Stimulated activated naive CD4-positive, alpha-beta T cell (primary cell): Measurements from ENCODE around the gene IFIT1.
"Not testable (repeated sequence)": the region's sequence is repeated elsewhere in the genome, so short reads cannot be mapped to it uniquely, and the experiment has no call there.

Experiments used
- DNase-seq, 6 experiments: peaks; one replicate each; lab custom pipeline; 2025; lab: John Stamatoyannopoulos, UW

The IFIT1 gene

DNA sequence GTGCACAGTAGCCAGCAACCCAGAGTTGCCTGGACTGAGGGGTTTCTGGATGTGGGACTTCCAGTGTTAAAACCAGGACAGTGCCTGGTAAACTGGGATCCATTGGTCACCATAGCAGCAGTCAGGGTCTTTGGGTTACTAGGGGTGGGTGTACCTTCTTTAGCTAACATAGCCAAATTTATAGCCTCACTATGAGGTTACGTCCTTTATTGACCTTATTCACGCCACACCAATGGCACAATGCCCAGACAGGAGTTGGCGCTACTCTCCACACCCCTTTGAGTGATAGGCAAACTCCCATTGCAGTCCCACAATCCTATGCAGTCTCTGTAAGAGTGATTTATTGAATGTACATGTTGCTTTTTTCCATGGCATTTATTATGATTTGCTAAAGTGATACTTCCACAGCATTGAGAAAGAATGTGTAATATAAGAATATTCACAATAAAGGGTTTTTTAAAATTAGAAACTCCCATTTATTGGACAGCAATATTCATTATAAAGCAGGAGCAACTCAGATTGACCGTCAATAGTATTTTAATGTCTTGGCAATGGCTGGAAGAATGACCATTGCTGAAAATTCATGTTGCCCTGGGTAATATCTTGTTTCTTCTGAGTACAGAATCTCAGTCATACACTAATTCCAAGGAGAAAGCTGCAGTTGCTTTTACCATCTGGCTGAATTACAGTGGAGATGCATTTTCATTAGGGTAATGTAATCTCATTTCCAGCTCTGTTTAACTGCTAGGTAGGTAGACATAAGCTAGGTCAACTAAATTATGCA, 48.0 kb downstream of the IFIT1 start:
- no peak for DNase-seq

DNA sequence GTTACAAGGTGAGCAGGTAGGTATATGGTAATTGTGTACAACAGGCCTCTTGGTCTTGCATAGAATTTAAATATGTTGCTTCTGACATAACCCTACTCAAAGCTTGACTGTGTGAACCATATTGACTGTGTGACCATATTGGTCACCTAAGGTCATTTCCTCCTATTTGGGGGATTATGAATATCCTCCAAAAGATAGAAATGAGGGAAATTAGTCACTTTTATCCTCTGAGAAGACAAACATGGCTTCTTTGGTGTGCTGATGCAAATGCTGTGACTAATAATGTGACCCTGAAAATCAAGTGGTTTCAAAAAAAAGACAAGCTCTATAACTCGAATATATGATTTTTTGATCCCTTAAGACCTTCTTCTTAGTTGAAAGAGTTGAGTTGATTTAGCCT, 49.9 kb downstream of the IFIT1 start:
- no peak for DNase-seq

DNA sequence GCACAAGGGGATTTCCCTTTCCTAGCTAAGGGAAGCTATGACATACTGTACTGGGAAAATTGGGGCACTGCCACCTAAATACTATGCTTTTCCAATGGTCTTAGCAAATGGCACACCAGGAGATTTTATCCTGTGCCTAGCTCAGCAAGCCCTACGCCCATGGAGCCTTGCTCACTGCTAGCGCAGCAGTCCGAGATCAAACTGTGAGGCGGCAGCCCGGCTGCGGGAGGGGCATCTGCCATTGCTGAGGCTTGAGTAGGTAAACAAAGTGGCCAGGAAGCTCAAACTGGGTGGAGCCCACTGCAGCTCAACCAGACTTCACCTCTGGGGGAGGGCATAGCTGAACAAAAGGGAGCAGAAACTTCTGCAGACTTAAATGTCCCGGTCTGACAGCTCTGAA, 52.4 kb downstream of the IFIT1 start:
- not testable (repeated sequence) for DNase-seq

DNA sequence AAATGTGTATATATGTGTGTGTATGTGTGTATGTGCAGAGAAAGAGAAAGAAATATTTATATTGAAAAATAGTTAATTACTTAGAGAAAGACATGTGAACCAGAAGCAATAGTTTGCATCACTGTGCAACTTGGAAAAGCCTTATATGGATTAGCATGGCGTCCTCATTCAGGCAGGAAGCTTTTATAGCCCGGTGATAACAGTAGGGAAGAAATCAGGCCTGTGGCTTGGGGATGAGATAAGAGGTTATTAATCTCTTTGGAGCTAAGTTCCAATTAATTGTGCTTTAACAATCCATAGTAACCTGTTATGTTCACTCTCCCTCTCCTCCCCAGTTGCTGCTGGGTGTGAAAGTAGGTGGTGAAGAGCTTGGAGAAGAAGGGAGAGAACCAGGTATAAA, 58.5 kb downstream of the IFIT1 start:
- DNase-seq, result no peak

DNA sequence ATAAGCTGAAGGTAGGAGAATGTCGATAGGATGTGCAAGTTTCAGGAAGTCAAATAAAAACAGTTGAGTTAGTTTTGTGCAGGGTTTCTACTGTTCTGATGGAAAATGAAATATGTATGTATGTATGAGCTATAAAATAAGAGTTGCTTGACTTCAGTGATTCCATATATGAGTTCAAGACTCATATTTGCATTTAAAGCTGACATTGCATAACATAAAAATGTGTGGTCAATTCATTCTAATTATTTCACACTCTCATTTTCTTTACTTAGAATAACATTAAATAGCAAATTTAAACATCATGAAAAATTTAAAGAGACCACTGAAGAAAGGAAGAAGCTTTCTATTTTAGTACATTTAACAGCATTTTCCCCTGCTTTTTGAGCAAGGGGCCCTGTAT, 59.8 kb downstream of the IFIT1 start:
- no peak for DNase-seq

DNA sequence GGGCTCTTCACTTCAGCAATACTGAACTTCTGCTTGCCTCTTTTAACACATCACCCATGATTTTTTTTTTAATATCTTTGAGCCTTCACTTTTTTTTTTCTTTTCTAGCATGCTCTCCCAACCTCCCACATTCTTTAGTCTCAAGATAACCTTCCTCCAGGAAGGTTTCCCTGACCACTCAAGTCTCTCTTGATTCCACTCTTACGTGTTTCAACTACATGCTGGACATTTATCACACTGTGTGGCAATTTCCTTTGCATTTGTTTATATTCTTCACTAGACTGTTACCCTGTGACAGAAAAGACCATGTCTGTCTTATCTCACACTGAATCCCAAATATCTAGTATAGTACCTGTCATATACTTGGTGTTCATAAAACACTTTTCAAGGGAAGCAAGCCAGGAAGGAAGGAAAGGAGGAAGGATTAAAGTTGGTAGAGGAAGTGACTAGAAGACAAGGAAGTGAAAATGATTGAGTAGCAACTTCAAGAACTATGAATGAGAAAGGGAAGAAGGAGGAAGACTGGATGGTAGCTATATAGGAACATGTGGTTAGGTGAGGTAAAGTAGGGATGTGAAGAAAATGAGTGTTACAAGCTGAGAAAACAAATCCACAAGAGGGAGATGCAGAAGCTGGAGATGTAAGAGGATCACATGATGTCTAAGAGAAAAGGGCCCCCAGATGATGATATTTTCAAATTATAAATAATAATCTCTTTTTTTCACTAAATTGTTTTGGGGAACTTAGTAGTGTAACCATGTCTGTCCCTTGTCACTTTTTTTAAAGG, 62.3 kb downstream of the IFIT1 start:
- DNase-seq, result no peak
